GM04504 (cell line): ENCODE results near the gene DDX27.

Experiments used
- DNase-seq: peaks from one replicate; pipeline ENCODE4 v3.0.0-alpha.2; 2012; ENCODE audit warnings: low read depth

The DDX27 gene

GRCh38 chr20:49291200-49291599 lies 72.0 kb downstream of the DDX27 start:
- DNase-seq, result no peak

GRCh38 chr20:49292010-49292409 lies 72.8 kb downstream of the DDX27 start:
- no peak for DNase-seq

- no peak for DNase-seq
Measured at GRCh38 chr20:49293122-49293521, 73.9 kb downstream of the DDX27 start.
